GM10847 (cell line): ENCODE measurements around the gene TCF20.

ENCODE experiments used
- POLR2A ChIP-seq: IDR thresholded peaks from 2 replicates; pipeline ENCODE4 v1.6.1; 2011; ENCODE audit not compliant: insufficient read length; ENCODE audit errors: extremely low read depth

TCF20 gene

DNA sequence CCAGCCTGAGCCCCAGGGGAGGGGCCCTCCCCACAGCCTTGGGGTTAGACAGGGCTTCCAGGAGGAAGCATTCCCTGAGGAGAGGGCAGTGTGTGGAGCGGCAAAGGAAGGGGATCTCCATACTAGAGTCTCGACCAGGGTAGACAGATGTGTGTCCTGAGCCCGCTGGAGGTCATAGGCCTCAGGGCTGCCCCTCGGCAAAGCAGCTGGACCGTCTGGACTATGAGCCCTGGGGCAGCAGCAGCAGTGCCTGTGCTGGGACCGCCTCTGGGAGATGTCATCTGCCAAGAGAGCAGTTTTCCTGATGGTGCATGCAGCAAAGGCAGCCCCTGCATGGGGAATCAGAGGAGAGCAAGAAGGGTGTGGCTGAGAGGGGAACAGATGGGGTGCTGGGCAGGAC is 20.8 kb upstream of the TCF20 start:
- TF ChIP-seq POLR2A, result no peak

DNA sequence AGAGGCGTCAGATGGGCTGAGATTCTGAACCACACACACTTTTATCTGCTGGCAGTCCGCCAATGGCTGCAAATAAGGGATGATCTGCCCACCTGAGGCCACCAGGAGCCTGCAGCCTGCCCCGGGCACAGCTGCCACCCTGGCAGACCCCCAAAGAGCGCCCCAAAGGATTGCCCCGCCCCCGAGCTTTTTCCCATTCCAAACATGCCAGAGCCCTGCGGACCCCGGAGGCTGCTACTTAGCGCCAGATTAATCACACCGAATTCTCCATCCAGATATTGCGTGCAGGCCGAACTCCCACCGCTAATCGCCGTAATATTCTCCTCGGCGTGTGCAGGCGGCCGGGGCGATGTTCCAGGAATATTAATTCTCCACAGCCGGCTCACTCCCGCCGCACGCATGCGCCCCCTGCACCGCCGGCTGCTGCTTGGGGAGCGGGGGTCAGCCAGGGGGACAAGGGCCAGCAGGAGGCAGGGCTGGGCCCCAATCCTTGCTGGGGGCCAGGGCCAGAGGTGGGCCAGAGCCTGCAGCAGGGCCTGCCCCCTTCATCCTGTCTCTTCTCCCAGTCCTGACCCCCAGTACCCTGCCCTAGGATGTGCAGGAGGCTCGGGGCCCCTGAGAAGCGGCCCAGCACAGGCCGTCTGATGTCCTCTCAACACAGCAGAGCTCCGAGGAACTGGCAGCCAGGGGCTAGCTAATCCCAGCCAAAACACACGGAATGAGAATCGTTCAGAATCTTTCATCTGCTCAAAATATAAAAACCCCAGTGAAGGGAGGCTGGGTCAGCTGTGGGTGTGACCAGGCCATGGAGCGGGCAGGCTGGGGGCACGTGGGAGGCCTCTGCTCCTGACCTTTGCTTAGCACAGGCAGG is 19.5 kb upstream of the TCF20 start:
- TF ChIP-seq POLR2A, result no peak

DNA sequence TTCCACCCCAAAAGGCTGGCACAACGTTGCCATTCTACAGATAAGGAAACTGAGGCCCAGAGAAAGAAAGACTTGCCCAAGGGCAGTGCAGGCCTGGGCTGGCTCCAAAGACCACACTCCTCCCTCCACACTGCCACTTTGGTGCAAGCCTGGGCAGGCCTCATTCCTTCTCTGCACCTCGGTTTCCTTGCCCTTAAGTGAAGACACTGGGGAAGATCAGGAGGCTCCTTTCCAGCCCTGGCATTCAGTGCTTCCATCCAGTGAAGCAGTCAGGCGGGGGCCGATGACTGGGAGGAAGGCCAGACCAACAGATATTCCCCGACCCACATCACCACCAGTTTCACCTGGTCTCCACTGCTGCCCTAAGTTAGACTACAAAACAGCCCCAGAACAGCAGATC is 18.3 kb upstream of the TCF20 start:
- TF ChIP-seq POLR2A, result no peak

DNA sequence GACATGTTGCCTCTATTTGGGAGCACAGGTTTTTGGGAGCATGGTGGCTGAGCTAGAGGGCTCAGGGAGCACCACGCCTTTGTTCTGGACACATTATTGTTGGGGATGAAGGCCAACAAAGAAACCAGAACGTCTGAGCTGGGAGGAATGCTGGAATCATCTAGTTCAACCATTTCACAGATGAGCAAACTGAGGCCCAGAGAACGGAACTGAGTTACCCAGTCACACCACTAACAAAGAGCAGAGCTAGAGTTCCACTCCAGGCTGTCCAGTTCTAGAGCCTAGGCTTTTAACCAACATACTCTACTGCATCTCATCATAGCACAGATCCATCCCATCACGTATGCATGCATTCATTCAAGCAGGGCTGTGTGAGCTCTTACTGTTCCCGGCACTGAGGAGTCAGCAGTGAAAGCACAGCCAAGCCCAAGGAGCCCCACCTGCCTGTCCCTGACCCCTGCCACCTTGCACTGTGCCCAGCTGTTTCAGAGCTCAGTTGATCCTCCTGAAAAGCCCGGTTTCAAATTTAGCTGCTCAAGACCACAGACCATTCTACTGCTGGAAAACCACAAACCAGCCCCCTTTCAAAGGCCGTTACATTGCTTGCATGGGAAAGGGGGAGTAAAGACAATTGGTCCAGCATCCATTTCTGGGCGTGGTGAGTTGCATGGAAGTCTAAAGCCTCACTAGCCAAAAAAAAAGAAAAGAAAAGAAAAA is 16.9 kb upstream of the TCF20 start:
- TF ChIP-seq POLR2A, result no peak

DNA sequence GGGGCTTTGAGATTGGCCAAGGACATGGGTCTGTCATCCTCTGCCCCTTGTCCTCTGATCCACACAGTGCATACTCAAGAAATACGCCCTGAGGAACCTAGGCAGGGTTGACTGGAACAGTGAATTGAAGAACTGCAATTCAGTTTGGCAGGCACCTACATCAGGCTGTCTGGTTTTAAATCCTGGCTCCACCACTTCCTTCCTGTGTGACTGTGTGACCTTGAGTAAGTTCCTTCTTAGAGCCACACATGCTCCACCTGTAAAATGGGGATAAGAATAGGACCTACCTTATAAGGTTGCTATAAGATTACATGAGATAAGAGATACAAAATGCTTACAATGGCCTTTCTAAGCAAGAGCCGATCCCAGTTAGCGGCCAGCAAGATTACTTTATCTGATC is 15.8 kb upstream of the TCF20 start:
- no peak for TF ChIP-seq POLR2A

DNA sequence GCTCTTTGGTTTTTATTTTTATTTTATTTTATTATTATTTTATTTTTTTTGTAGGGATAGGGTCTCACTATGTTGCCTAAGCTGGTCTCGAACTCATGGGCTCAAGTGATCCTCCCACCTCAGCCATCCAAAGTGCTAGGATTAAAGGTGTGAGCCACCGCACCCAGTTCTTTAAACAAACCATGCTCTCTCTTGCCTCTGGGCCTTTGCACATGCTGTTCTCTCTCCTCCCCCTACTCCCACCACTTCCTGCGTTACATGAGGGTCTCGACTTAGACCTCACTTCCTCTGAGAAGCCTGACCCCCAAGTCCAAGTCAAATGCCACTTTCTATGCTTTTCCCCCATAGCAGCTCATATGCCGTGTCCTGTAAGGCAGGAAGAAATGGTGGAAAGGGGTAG is 15.2 kb upstream of the TCF20 start:
- no peak for TF ChIP-seq POLR2A

DNA sequence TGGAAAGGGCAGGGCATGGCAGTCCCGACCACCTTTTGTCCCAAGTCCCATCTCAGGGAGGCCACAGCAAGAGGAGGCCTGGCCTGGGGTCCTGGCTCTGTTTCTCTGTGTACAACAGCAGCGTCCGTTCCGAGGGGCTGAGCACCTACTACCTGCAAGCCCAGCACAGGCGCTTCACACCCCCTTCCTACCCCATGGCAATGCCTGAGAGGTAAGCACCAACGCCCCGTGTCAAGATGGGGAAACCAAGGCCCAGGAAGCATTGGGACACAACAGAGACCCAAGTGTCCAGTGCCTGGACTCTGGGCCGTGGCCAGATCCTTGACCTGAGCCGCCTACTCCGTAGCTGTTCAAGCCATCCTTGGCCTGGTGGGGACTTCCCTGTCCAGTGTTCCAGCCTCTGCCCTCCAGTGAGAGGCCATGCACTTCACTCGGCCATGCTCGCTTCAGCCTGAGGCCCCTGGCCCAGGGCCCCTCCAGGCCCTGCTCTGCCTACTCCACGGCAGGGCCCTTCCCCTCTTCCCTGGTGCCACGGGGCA is 14.3 kb upstream of the TCF20 start:
- no peak for TF ChIP-seq POLR2A

DNA sequence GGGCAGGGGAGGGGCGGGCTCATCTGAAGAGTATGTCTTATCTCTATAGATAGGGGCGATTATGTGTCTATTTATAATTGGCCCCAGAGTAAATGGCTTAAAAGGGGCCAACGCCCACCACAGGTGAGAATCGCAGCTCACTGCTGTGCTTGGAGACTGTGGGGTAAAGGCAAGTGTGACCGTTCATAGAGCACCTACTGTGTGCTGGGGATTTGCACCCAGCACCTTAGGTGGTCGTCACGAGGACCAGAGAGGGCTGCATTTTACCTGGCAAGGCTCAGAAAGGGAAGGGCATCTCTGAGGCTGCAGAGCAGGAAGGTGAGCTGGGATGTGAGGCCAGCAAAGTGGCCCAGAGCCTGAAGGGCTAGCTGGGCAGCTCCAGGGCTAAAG is 13.7 kb upstream of the TCF20 start:
- TF ChIP-seq POLR2A, result no peak

DNA sequence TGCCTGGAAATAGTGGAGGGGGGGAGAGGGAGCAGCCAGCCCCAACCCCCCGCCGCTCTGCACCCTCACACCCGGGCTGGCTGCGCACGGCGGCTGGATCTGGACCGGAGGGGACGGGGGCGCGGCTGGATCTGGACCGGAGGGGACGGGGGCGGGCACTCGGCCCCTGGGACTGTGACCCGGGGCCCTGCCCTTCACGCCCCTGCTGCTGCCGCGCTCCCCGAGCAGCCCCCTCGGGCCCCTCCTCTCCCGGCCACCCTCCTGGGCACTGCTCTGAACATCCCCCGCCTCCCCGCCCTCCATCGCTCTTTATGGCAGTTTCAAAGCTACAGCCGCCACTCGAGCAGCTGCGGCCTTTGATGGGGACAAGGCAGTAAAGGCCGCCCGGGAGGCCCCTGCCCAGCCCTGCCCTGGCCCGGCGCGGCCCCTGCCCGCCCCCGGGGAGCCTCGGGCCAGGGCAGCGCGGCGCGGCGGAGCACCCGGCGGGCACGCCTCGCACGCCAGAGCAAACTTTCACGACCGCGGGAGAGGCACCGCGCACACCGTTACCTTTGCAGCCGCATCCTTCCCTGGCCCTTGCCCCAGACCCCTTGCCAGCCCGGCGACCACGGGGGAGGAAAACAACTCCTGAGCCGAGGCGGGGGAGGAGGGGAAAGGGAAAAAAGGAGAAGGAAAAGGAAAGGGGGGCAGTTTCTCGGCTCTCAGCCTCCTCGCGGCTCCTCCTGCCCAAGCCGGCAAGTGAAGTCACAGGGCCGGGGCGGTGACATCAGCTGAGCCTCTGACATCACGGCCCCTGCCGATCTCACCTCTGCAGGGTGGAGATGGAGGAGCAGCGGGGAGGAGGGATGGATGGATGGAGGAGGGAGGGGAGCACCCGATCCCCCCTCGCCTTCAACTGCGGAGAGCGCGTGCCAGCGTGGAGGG is 13.1 kb upstream of the TCF20 start:
- no peak for TF ChIP-seq POLR2A

DNA sequence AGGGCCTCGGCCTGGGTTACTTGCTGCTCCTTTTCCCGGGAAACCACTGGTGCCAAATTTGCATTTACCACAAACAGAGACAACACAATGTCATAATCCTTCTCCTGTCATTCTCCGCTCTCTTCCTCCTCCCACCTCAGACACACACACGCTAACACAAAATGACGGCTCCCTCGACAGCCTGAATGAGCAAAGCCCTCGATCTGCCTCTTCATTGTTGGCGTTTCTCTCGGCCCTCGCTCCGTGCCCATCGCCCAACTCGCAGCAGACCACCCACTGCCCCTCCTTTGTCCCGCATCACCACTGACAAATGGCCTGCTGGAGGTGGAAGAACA is 12.5 kb upstream of the TCF20 start:
- TF ChIP-seq POLR2A, result no peak

DNA sequence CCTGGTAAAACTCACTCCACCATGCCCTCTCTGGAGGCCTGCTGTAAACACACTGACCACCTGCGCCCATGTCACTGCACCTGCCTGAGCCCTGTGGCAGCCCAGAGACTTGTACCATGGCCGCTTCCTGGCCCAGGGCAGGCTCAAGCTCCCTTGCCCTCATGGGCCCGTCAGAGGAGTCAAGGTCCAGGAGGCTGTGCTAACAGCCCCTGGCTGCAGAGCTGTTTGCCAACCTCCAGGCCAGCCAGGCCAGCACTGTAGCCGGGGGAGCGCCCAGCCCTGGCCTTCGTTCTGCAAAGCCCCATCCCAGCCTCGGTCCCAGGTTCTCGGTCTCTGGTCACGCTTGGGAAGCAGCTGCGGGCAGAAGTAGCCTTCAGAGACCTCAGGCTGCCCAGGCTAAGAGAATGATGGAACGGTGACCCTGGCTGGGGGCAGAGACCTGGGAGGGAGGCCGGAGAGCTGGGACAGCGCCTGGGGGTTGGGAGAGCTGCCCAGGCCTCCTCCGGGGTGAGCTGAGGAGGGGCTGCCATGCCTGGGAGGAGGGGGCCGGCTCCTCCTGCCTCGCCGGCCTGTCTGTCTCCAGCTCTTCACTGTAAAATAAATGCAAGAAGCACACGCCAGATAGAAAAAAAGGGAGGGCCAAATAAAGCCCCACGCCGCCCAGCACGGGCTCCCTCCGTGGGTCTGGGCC is 11.9 kb upstream of the TCF20 start:
- TF ChIP-seq POLR2A, result no peak

DNA sequence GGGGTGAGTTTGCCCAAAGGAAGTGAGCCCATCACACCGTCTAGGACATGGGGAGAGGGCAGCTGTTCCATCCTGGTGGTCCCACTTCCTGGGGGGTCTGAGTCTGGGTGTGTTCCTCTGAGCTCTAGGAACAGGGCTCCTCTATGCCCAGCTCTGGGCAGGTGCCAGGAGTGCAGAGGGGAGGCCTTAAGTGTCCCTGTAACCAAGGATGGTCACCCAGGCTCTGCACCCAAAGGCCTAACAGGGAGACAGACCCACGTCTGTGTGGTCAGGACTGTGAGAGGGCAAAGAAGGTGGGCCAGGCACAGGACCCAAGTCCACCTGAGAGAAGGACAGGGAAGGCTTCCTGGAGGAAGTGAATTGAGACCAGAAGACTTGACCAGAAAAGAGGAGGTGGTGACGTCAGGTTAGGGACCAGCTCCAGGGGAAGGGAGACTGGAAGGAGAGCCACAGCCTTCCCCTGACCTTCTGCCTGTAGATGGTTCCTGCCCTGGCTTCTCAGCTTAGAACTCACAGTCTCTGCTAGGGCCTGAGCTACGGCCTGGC is 11.3 kb upstream of the TCF20 start:
- TF ChIP-seq POLR2A, result no peak

DNA sequence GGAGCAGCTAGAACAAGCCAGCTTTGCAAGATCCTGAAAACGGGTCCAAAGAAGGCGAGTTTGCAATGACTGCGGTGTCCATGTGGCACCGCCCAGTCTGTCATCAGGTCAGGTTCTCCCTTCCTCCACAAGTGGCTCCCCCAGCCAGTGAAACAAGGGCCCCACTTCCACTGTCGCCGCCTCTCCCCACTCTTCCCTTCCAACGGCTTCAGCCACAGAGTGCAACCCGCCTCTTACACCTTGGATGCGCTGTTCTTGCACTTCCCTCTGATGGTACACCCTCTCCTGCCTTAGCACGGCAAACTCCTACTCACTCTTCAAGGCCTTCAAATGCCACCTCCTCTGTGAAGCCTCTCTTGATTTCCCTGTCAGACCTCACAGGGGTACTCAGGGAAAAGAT is 10.8 kb upstream of the TCF20 start:
- no peak for TF ChIP-seq POLR2A

DNA sequence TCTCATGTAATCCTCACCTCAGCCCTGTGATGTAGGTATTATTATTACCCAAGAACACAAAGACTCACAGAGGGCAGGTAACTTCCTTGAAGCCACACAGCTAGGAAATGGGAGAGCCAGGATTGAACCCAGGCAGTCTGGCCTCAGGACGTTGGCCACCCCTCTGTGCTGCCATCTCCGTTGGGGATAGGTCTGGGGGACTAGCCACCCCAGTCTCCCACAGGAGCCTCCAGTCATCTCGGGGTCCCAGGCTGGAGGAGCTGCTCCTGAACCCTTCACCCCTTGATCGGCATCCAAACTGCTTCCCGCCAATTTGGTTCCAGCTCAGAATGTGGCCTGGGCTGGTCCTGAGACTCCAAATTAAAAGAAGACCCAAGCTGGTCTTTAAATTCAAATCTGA is 10.4 kb upstream of the TCF20 start:
- no peak for TF ChIP-seq POLR2A

DNA sequence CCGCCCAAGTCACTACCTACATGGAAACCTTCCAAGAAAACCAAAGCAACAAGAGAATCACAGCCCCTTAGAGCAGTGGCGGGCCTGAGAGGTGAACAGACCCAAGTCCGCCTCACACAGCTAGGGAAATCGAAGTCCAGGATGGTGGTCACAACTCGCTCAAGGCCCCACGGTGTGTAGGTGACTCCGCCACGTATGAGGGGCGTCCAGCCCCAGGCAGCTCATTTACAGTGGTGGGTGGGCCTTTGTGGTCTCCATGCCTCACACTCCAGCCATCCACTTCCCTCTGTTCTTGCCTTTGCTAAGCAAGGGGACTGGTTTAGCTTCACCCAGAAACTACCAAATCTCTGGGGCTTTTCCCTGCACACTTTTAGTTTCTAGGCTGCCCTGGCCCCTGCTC is 9.7 kb upstream of the TCF20 start:
- TF ChIP-seq POLR2A, result no peak
